HG02973 (cell line): ENCODE data around the gene PIGW.
A peak's percentile ranks its signal among the peaks of the same experiment; 100 is the strongest.

Experiments
- ATAC-seq: cut with Tn5 transposase; IDR thresholded peaks from one replicate; pipeline ENCODE4 v1.9.1; 2021; ENCODE audit warnings: moderate library complexity; ENCODE audit not compliant: unreplicated experiment

The PIGW gene

GRCh38 chr17:36534840-36535668, at the start of gene PIGW, which contains the start of gene MYO19:
Gene PIGW (plus strand): TSS chr17:36534987. CDS start chr17:36537102, 2,115 bp downstream.
Gene MYO19 (minus strand): TSS chr17:36534868. CDS start chr17:36532538, 2,330 bp downstream.
- ATAC-seq: peak; percentile 69

- no peak for ATAC-seq
These were observed 49.8 kb upstream of the PIGW start for GRCh38 chr17:36485027-36485426.

GRCh38 chr17:36485805-36486203, 49.0 kb upstream of the PIGW start:
- ATAC-seq: no peak

- ATAC-seq: peak; percentile 88
These were observed 48.3 kb upstream of the PIGW start, which contains the start of gene ZNHIT3 for GRCh38 chr17:36486204-36487194. Gene ZNHIT3 (plus strand): TSS chr17:36486681. CDS start chr17:36486700, 19 bp downstream.

- no peak for ATAC-seq
These were observed 40.8 kb upstream of the PIGW start for GRCh38 chr17:36493956-36494355.

GRCh38 chr17:36494674-36495073, 40.1 kb upstream of the PIGW start:
- no peak for ATAC-seq

- ATAC-seq: no peak
These were observed 39.7 kb upstream of the PIGW start for GRCh38 chr17:36495076-36495578.

- no peak for ATAC-seq
These were observed 38.6 kb upstream of the PIGW start for GRCh38 chr17:36496018-36496789.

- ATAC-seq: no peak
These were observed 36.6 kb upstream of the PIGW start for GRCh38 chr17:36498155-36498554.

GRCh38 chr17:36498560-36499300, 36.1 kb upstream of the PIGW start:
- no peak for ATAC-seq

- no peak for ATAC-seq
These were observed 34.0 kb upstream of the PIGW start for GRCh38 chr17:36500745-36501225.

- ATAC-seq: no peak
These were observed 33.4 kb upstream of the PIGW start for GRCh38 chr17:36501351-36501750.

- no peak for ATAC-seq
These were observed 32.8 kb upstream of the PIGW start for GRCh38 chr17:36501963-36502362.

- ATAC-seq: no peak
These were observed 31.2 kb upstream of the PIGW start for GRCh38 chr17:36503456-36504155.

- no peak for ATAC-seq
These were observed 30.6 kb upstream of the PIGW start for GRCh38 chr17:36504156-36504545.

- ATAC-seq: no peak
These were observed 29.6 kb upstream of the PIGW start for GRCh38 chr17:36505171-36505570.

GRCh38 chr17:36506249-36506826, 28.4 kb upstream of the PIGW start:
- ATAC-seq: no peak

- ATAC-seq: no peak
These were observed 28.0 kb upstream of the PIGW start for GRCh38 chr17:36506831-36507230.

GRCh38 chr17:36507266-36507665, 27.5 kb upstream of the PIGW start:
- ATAC-seq: no peak
